Activated T-cell treated with anti-CD3 and anti-CD28 coated beads, Interleukin-2, amount 50 U/mL, for 4 hours (primary cell): Measurements from ENCODE around the gene NAPA. TPM values are rescaled to one million over a fixed set of nuclear protein-coding genes. Genes with fewer than 3 reads are reported as not detected.

Experiments
- ATAC-seq, 2 donors: fragments of 200-7000 bp; cut with Tn5 transposase; one replicate each; pipeline ENCODE4 v1.10.0; 2021
- DNase-seq: peaks from one replicate; pipeline ENCODE4 v3.0.0-alpha.2; 2020
- H3K27me3 Mint-ChIP-seq: one replicate; pipeline ENCODE4 v1.8.0; 2021; ENCODE audit warnings: low read depth, mixed read lengths
- H3K36me3 Mint-ChIP-seq: one replicate; pipeline ENCODE4 v1.8.0; 2022; ENCODE audit warnings: mixed read lengths; ENCODE audit not compliant: insufficient read depth
- H3K4me1 Mint-ChIP-seq: one replicate; pipeline ENCODE4 v1.8.0; 2021; ENCODE audit warnings: low read depth, mixed read lengths
- H3K4me3 Mint-ChIP-seq: one replicate; pipeline ENCODE4 v1.8.0; 2021; ENCODE audit warnings: mild to moderate bottlenecking, moderate library complexity, mixed read lengths
- H3K9me3 Mint-ChIP-seq: one replicate; pipeline ENCODE4 v1.8.0; 2021; ENCODE audit warnings: mixed read lengths
- total RNA-seq, 3 donors: library from RNA; stranded (reverse); gene quantifications; one replicate each; pipeline ENCODE4 v1.2.1, GENCODE V29; 2021

NAPA gene
- total RNA-seq, 3 donors from 2014 or later: 94.5 to 106 (median 106) TPM

DNA sequence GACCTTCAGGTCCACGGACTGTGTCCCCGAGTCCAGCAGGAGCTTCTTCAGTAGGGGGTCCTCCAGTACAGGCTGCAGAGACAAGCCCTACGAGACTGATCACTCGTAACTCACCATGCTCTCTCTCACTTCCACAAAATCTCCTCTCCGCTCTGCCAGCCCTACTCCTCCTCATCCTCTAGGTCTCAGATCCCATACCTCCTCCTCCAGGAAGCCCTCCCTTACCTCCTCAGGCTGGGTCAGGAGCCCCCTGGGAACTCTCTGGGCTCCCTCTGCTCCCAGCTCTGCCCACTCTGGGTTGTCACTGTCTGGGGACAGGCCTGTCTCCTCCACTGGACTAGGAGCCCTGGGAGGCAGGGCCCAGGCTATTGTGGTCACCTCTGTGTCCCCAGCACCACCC is 23.9 kb upstream of the NAPA start:
- H3K36me3 Mint-ChIP-seq: no peaks in the 10 kb centered on the region
- ATAC-seq: no peak
- no peak for DNase-seq
- H3K4me3 Mint-ChIP-seq: no peak overlapping the region
- peaks cover 4% of the 10 kb centered on the region for H3K9me3 Mint-ChIP-seq
- H3K4me1 Mint-ChIP-seq: peaks cover 20% of the 10 kb centered on the region
- peaks cover 5% of the 10 kb centered on the region for H3K27me3 Mint-ChIP-seq

GRCh38 chr19:47537493-47537892 is 22.6 kb upstream of the NAPA start:
- Mint-ChIP-seq H3K27me3 (peaks cover 2% of the 10 kb centered on the region), H3K36me3 (no peaks in the 10 kb centered on the region), H3K9me3 (peaks cover 4% of the 10 kb centered on the region), H3K4me1 (peaks cover 20% of the 10 kb centered on the region), H3K4me3 (no peak overlapping the region)
- DNase-seq (no peak), ATAC-seq (no peak)

- H3K36me3 Mint-ChIP-seq: no peaks in the 10 kb centered on the region
Observed at GRCh38 chr19:47534628-47535027, 19.8 kb upstream of the NAPA start.

GRCh38 chr19:47531640-47532387 is 17.0 kb upstream of the NAPA start:
- H3K4me3 Mint-ChIP-seq: no peak overlapping the region
- ATAC-seq (no peak), DNase-seq (no peak)
- H3K36me3 Mint-ChIP-seq: no peaks in the 10 kb centered on the region
- H3K27me3 Mint-ChIP-seq: peaks cover 2% of the 10 kb centered on the region
- peaks cover 4% of the 10 kb centered on the region for H3K9me3 Mint-ChIP-seq
- H3K4me1 Mint-ChIP-seq: no peaks in the 10 kb centered on the region

More at GRCh38 chr19:47534628-47535027, 19.8 kb upstream of the NAPA start:
- no peak for DNase-seq
- Mint-ChIP-seq H3K4me3 (no peak overlapping the region), H3K4me1 (peaks cover 1% of the 10 kb centered on the region), H3K27me3 (peaks cover 2% of the 10 kb centered on the region), H3K9me3 (peaks cover 4% of the 10 kb centered on the region)
- no peak for ATAC-seq

DNA sequence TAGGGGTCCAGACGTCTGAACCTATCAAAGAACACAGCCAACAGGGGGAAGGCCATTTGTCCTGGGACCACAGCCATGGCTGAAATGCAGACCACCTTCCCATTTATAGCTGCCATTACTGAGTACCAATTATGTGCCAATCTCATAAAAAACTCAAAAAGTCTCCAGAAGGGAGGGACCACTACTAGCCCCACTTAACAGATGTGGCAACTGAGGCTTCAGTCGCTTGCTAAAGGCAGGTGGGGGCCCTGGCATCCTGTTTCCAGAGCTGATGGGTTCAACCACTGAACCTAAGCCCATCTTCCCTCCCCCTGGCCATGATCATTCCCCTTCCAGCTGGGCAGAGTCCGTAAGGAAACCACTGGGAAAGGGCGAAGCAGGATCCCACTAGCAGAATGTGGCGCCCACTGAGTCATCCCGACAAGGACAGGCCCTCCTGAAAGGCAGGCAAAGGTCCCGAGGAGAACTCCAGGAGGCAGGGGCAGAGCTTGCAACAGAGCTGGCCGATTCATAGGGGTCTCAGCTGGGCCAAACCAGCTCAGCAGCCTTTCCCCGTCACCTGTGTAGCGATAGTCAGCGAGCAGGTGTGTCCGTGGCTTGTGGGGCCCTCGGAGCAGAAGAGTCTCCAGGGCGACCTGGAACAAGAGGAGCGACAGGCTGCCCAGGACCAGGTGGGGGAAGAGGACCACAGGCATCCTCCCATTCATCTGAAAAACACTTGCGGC is 14.3 kb upstream of the NAPA start:
- Mint-ChIP-seq H3K36me3 (no peaks in the 10 kb centered on the region), H3K27me3 (no peaks in the 10 kb centered on the region), H3K9me3 (no peaks in the 10 kb centered on the region), H3K4me1 (no peaks in the 10 kb centered on the region), H3K4me3 (no peak overlapping the region)
- DNase-seq (no peak), ATAC-seq (no peak)

DNA sequence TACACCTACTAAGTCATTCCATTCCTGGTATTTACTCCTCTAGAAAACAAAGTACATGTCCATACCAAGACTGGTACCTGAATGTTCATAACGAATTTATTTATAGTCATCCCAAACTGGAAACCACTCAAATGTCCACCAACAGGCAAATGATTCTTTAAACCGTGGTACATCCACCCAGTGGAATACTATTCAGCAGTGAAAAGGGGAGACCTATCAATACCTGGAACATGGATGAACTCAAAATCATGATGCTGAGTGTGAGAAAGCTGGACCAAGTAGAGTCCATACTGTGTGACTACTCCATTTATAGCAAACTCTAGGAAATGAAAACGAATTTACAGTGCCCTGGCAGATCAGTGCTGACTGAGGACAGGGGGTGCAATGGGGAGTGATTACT is 11.9 kb upstream of the NAPA start:
- H3K27me3 Mint-ChIP-seq: peaks cover 2% of the 10 kb centered on the region
- no peak overlapping the region for H3K4me3 Mint-ChIP-seq
- H3K36me3 Mint-ChIP-seq: no peaks in the 10 kb centered on the region
- H3K9me3 Mint-ChIP-seq: no peaks in the 10 kb centered on the region
- H3K4me1 Mint-ChIP-seq: peaks cover 5% of the 10 kb centered on the region
- no peak for DNase-seq
- no peak for ATAC-seq

DNA sequence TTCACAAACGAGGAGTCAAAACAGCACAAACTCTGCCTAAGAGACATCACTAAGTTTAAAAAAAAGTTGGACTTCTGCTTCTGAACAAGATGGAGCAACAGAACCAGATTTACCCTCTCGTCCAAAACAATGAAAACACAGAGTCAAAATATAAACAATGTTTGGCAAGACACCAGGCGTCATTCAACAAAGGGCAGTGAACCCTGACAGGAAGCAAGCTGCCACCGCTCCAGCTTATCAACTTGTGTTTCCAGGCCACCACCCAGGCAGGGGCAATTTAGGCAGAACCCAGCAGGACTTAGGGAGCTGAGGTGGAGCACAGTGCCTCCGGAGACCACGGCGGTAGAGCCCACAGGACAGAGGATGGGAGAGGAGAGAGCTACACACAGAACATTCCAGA is 8.6 kb upstream of the NAPA start:
- Mint-ChIP-seq H3K36me3 (no peaks in the 10 kb centered on the region), H3K4me3 (no peak overlapping the region), H3K27me3 (peaks cover 2% of the 10 kb centered on the region), H3K4me1 (peaks cover 15% of the 10 kb centered on the region), H3K9me3 (no peaks in the 10 kb centered on the region)
- ATAC-seq: no peak
- DNase-seq: no peak

- ATAC-seq (no peak), DNase-seq (no peak)
- Mint-ChIP-seq H3K9me3 (no peaks in the 10 kb centered on the region), H3K36me3 (no peaks in the 10 kb centered on the region), H3K4me1 (peaks cover 32% of the 10 kb centered on the region), H3K27me3 (peaks cover 2% of the 10 kb centered on the region), H3K4me3 (no peak overlapping the region)
Observed at GRCh38 chr19:47521473-47522180, 6.8 kb upstream of the NAPA start.

DNA sequence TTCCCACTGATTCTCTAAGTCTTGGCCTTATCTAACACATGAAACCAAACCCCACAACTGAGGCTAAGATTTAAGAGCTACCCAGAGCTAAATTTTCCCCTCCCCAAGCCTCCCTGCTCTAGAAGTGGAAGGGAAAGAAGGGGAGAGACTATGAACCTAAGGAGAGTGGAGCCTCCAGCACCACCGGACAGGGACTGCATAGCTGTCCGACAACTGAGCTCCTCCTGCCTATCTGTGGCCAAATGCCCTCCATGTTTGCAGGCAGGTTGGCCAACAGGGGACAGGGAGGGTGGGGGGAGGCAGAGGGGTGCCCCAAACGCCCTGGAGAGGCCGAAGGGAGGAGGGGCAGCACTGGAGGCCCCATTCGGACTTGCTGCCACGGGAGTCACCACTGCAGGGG is 6.0 kb upstream of the NAPA start:
- Mint-ChIP-seq H3K9me3 (no peaks in the 10 kb centered on the region), H3K27me3 (peaks cover 2% of the 10 kb centered on the region), H3K4me1 (peaks cover 40% of the 10 kb centered on the region), H3K36me3 (no peaks in the 10 kb centered on the region), H3K4me3 (no peak overlapping the region)
- DNase-seq (no peak), ATAC-seq (no peak)

GRCh38 chr19:47520343-47520806 is 5.5 kb upstream of the NAPA start:
- no peak for DNase-seq
- H3K4me1 Mint-ChIP-seq: peaks cover 45% of the 10 kb centered on the region
- peaks cover 2% of the 10 kb centered on the region for H3K27me3 Mint-ChIP-seq
- ATAC-seq: no peak
- no peaks in the 10 kb centered on the region for H3K9me3 Mint-ChIP-seq
- H3K4me3 Mint-ChIP-seq: no peak overlapping the region
- H3K36me3 Mint-ChIP-seq: no peaks in the 10 kb centered on the region

DNA sequence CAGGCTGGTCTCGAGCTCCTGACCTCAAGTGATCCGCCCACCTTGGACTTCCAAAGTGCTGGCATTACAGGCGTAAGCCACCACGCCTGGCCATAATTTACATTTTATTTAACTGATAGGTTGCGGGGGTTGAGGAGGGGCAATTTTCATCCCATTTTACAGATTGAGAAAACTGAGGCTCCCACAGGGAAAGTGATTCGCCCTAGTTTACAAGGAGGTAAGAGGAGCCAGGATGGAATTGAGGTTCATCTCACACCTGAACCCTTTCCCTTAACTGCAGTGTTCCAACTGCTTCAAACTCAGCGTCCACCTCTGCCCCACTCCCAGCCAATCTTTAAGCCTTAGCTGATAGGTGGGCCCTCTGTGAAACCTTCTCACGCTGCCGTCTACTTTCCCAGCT is 4.0 kb upstream of the NAPA start:
- H3K4me3 Mint-ChIP-seq: no peak overlapping the region
- H3K36me3 Mint-ChIP-seq: no peaks in the 10 kb centered on the region
- DNase-seq (no peak), ATAC-seq (no peak)
- peaks cover 54% of the 10 kb centered on the region for H3K4me1 Mint-ChIP-seq
- H3K9me3 Mint-ChIP-seq: no peaks in the 10 kb centered on the region
- H3K27me3 Mint-ChIP-seq: peaks cover 2% of the 10 kb centered on the region

DNA sequence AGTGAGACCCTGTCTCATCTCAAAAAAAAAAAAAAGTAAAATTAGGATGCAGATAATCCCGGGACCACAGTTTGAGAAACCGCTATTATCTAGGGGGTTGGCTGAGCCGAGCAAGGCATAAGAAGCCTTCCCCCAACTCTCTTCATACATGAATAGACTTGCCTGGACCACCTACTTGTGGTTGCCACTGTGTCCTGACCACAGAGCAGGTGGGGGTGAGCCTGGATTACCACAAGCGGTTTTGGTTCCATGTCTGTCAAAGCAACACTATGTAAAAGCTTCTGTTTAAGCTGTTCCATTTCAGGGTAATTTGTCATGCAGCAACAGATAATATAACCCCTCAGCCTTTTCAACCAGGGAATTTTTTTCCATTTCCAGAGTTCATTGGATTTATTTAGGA is 3.3 kb upstream of the NAPA start:
- Mint-ChIP-seq H3K4me1 (peaks cover 61% of the 10 kb centered on the region), H3K4me3 (no peak overlapping the region), H3K27me3 (no peaks in the 10 kb centered on the region), H3K9me3 (no peaks in the 10 kb centered on the region), H3K36me3 (no peaks in the 10 kb centered on the region)
- DNase-seq (peak; percentile 40), ATAC-seq (peak; percentile 10 to 18)

- H3K4me3 Mint-ChIP-seq: peak overlapping the region; percentile 99
- no peak for DNase-seq
- H3K4me1 Mint-ChIP-seq: peaks cover 87% of the 10 kb centered on the region
- H3K9me3 Mint-ChIP-seq: no peaks in the 10 kb centered on the region
- no peaks in the 10 kb centered on the region for H3K36me3 Mint-ChIP-seq
- H3K27me3 Mint-ChIP-seq: no peaks in the 10 kb centered on the region
- ATAC-seq: peak; percentile 2
Observed at GRCh38 chr19:47514151-47514868, 553 bp downstream of the NAPA start.

GRCh38 chr19:47512948-47513319 is 1.9 kb downstream of the NAPA start:
- ATAC-seq: no peak
- Mint-ChIP-seq H3K4me3 (peak overlapping the region; percentile 99), H3K36me3 (no peaks in the 10 kb centered on the region), H3K9me3 (no peaks in the 10 kb centered on the region), H3K4me1 (peaks cover 79% of the 10 kb centered on the region), H3K27me3 (no peaks in the 10 kb centered on the region)
- no peak for DNase-seq
